Measurements from ENCODE around the gene TBC1D10B.

The TBC1D10B gene

GRCh38 chr16:30357085-30357714 lies 13.1 kb downstream of the TBC1D10B start:
- TF ChIP-seq, protein P1, sequence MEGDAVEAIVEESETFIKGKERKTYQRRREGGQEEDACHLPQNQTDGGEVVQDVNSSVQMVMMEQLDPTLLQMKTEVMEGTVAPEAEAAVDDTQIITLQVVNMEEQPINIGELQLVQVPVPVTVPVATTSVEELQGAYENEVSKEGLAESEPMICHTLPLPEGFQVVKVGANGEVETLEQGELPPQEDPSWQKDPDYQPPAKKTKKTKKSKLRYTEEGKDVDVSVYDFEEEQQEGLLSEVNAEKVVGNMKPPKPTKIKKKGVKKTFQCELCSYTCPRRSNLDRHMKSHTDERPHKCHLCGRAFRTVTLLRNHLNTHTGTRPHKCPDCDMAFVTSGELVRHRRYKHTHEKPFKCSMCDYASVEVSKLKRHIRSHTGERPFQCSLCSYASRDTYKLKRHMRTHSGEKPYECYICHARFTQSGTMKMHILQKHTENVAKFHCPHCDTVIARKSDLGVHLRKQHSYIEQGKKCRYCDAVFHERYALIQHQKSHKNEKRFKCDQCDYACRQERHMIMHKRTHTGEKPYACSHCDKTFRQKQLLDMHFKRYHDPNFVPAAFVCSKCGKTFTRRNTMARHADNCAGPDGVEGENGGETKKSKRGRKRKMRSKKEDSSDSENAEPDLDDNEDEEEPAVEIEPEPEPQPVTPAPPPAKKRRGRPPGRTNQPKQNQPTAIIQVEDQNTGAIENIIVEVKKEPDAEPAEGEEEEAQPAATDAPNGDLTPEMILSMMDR (IDR thresholded peaks at IDR 0.05; ENCODE audit: insufficient read depth, low read depth, low read length, missing control alignments): no peak
- H3K4me3 ChIP-seq (ENCODE audit: low read length): no peak overlapping the region
- DNase-seq (ENCODE audit: low read depth): no peak

DNA sequence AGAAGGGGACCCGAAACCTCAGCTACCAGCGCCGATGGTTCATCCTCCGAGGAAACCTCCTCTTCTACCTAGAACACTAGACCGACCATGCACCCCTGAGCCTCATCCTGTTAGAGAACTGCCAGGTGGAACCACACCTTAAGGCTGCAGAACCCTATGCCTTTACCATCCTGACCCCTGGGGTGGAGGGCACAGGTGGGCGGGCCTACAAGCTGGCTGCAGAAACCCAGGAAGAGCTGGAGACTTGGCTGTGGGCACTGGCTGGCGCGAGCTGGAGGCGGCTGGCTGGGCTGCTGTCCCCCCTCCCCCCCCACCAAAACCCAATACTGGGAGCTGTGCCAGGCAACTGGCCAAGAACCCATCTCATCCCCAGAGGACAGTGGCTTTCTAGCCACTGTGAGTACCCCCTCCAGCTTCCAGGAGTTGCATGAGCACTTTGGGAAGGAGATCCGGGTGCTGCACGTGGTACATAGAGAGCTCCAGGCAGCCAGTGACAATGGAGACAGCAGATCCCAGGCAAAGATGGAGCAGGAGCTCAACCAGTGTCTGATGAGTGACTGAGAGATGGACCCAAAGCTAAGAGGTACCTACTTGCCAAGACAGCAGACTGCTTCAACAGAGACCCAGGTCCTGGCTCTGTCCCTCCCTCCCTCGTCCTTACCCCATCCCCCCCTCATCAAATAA lies 13.8 kb downstream of the TBC1D10B start:
- H3K4me3 ChIP-seq (ENCODE audit: low read length): peak overlapping the region; percentile 67
- DNase-seq (ENCODE audit: low read depth): no peak
- TF ChIP-seq, protein P1 (IDR thresholded peaks at IDR 0.05; ENCODE audit: insufficient read depth, low read depth, low read length, missing control alignments): no peak

GRCh38 chr16:30355954-30356308 lies 14.4 kb downstream of the TBC1D10B start:
- peak overlapping the region; percentile 67 for H3K4me3 ChIP-seq (ENCODE audit: low read length)
- DNase-seq (ENCODE audit: low read depth): no peak
- TF ChIP-seq, protein P1 (IDR thresholded peaks at IDR 0.05; ENCODE audit: insufficient read depth, low read depth, low read length, missing control alignments): no peak

DNA sequence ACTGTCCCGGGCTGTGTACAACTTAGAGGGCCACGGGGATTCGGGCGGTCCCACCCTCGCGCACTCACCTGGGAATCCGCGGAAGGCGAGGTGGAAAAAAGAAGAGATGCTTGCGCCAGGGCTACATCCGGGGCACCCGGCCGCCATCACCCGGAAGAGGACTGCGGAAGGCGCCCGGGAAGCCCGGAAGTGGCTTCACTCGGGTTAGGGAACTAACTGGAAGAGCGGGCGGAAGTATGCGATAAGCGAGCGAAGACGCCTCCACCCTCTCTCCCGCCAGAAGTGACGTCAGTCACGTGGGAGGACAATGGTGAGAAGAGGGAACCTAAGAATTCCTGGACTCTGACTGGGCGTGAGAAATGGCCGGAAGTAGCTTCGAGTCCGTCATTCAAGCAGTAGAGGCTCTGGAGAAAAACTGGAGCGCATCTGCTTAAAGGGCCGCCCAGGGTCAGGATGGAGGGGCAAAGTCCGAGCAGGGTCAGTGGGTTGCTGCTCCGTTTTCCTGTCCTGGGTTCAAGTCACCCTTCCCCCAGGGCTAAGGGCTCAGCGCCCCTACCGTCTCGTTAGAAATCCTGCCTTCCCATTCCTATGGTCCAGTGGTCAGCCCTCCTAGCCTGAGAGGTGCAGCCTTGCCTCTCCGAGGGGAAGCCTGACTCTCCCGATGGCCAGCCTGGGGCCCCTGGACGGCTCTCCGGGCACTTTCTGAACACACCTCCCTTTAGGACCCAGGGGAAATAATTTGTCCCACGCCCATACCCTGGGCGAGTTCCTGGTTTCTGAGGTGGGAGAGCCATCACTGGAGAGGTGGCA lies 14.9 kb downstream of the TBC1D10B start, which contains the start of gene CD2BP2:
TSS of gene CD2BP2 (minus strand) at position 165 of the 810 bp plus-strand sequence. CDS start 627 bp downstream, outside the sequence.
- DNase-seq (ENCODE audit: low read depth): peak; percentile 100
- H3K4me3 ChIP-seq (ENCODE audit: low read length): peak within 1 kb of the TSS; percentile 67

DNA sequence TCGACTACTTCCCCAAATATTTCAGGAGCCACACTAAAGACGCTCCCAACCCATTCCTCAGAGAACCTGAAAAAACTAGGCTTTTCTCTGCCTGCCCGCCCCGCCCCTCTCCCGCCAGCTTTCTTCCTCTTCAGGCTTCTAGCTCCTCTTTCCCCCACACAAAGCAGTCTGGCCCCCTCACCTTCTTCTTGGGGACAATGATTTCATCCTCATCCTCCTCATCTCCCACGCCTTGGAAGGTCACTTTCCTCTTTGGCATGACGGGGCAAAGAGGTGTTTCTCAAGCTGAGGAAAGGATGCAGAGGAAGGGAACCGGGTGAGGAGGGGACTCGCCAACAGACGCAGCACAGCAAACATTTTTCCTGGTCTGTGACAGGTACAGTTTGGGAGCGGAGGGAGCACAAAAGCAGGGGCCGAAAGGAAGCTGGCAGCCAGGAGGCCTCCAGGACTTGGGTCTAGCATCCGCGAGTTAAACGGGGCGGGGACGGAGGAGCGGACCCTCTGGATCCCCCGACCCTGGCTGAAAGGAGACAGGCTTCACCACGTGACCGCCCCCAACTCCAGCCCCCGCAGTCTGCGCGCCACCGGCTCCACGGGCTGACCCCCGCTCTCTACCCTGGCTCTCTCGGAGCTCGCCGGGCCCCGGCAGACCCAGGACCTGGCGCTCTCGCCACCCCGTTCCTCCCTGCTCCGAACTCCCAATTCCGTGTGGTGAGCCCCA lies 15.7 kb downstream of the TBC1D10B start:
- no peak for DNase-seq (ENCODE audit: low read depth)
- TF ChIP-seq, protein P1 (IDR thresholded peaks at IDR 0.05; ENCODE audit: insufficient read depth, low read depth, low read length, missing control alignments): no peak
- peak overlapping the region; percentile 67 for H3K4me3 ChIP-seq (ENCODE audit: low read length)

More for the DNA sequence above, 14.9 kb downstream of the TBC1D10B start, which contains the start of gene CD2BP2:
- TF ChIP-seq, protein P1 (IDR thresholded peaks at IDR 0.05; ENCODE audit: insufficient read depth, low read depth, low read length, missing control alignments): no peak

GRCh38 chr16:30353438-30354129 lies 16.7 kb downstream of the TBC1D10B start:
- peak overlapping the region; percentile 67 for H3K4me3 ChIP-seq (ENCODE audit: low read length)
- TF ChIP-seq, protein P1 (IDR thresholded peaks at IDR 0.05; ENCODE audit: insufficient read depth, low read depth, low read length, missing control alignments): no peak
- no peak for DNase-seq (ENCODE audit: low read depth)

All from epithelial cell of esophagus (primary cell).